ENCODE measurements around the gene MRPS12. TPM values are rescaled to one million over a fixed set of nuclear protein-coding genes. Genes with fewer than 3 reads are reported as not detected.

Gene MRPS12
- total and polyA plus RNA-seq, 2 experiments from 2014 or later = 33.5 to 68.9 TPM

GRCh38 chr19:38900743-38901190 is 30.0 kb upstream of the MRPS12 start:
- Histone ChIP-seq H3K4me1 (ENCODE audit: insufficient read depth) (peaks cover 13% of the 10 kb centered on the region), H2AFZ (peak overlapping the region; percentile 92), H3K36me3 (ENCODE audit: low read depth) (no peaks in the 10 kb centered on the region), H3F3A (ENCODE audit: insufficient read depth) (peaks cover 8% of the 10 kb centered on the region; the same call in 1 of the 2 replicates), H3K4me3 (peak overlapping the region; percentile 92), H3K9me3 (ENCODE audit: low read depth) (no peaks in the 10 kb centered on the region), H3K27ac (peak overlapping the region; percentile 69), H3K27me3 (replicated peaks; ENCODE audit: insufficient read depth) (no peaks in the 10 kb centered on the region), H3K9ac (peak overlapping the region; percentile 91), H3K9me2 (ENCODE audit: insufficient read depth) (no peaks in the 10 kb centered on the region), H3K4me2 (ENCODE audit: unreplicated experiment) (peak overlapping the region; percentile 100), H3K79me2 (ENCODE audit: insufficient read depth) (peaks cover 72% of the 10 kb centered on the region), H4K20me1 (ENCODE audit: insufficient read depth) (no peaks in the 10 kb centered on the region)
- TF ChIP-seq EZH2 (IDR thresholded peaks at IDR 0.05; ENCODE audit: insufficient read depth, poor library complexity, severe bottlenecking) (no peak), EZH2phosphoT487 (IDR thresholded peaks at IDR 0.05; ENCODE audit: insufficient read depth, low read depth) (no peak)
- DNase-seq = peak; percentile 26
- 37 to 43% methylated on average over 3 of the region's 3 CpGs for WGBS, 2 experiments (ENCODE audit: low coverage in 1 of 2, low lambda C conversion rate in 2 of 2, missing lambda C conversion rate in 2 of 2)
- in situ Hi-C loops (cut with MboI) = no loop called here

- no peak overlapping the region for H3K27ac ChIP-seq
- no peaks in the 10 kb centered on the region for H3K9me3 ChIP-seq (ENCODE audit: low read depth)
- TF ChIP-seq EZH2 (IDR thresholded peaks at IDR 0.05; ENCODE audit: insufficient read depth, poor library complexity, severe bottlenecking) (no peak), EZH2phosphoT487 (IDR thresholded peaks at IDR 0.05; ENCODE audit: insufficient read depth, low read depth) (no peak)
- H3K36me3 ChIP-seq (ENCODE audit: low read depth) = no peaks in the 10 kb centered on the region
- WGBS, 2 experiments (ENCODE audit: low coverage in 1 of 2, low lambda C conversion rate in 2 of 2, missing lambda C conversion rate in 2 of 2) = 90 to 94% methylated on average over 1 of the region's 1 CpG
- H2AFZ ChIP-seq = no peak overlapping the region
- no peaks in the 10 kb centered on the region for H3K9me2 ChIP-seq (ENCODE audit: insufficient read depth)
- peaks cover 8% of the 10 kb centered on the region; the same call in 1 of the 2 replicates for H3F3A ChIP-seq (ENCODE audit: insufficient read depth)
- no peaks in the 10 kb centered on the region for H3K27me3 ChIP-seq (replicated peaks; ENCODE audit: insufficient read depth)
- DNase-seq = no peak
- H3K4me2 ChIP-seq (ENCODE audit: unreplicated experiment) = no peak overlapping the region
- no peak overlapping the region for H3K9ac ChIP-seq
- no peaks in the 10 kb centered on the region for H4K20me1 ChIP-seq (ENCODE audit: insufficient read depth)
- H3K4me3 ChIP-seq = no peak overlapping the region
- H3K4me1 ChIP-seq (ENCODE audit: insufficient read depth) = peaks cover 13% of the 10 kb centered on the region
- H3K79me2 ChIP-seq (ENCODE audit: insufficient read depth) = peaks cover 66% of the 10 kb centered on the region
- in situ Hi-C loops (cut with MboI) = no loop called here
Measured at GRCh38 chr19:38901683-38902082, 29.1 kb upstream of the MRPS12 start.

GRCh38 chr19:38904581-38905539 is 25.9 kb upstream of the MRPS12 start:
- Histone ChIP-seq H3K27me3 (replicated peaks; ENCODE audit: insufficient read depth) (no peaks in the 10 kb centered on the region), H3K9ac (no peak overlapping the region), H2AFZ (no peak overlapping the region), H3K36me3 (ENCODE audit: low read depth) (no peaks in the 10 kb centered on the region), H3K9me3 (ENCODE audit: low read depth) (no peaks in the 10 kb centered on the region), H3K4me1 (ENCODE audit: insufficient read depth) (peaks cover 7% of the 10 kb centered on the region; the same call in 1 of the 2 replicates), H3K27ac (no peak overlapping the region), H3K9me2 (ENCODE audit: insufficient read depth) (no peaks in the 10 kb centered on the region), H4K20me1 (ENCODE audit: insufficient read depth) (no peaks in the 10 kb centered on the region), H3F3A (ENCODE audit: insufficient read depth) (peaks cover 8% of the 10 kb centered on the region; the same call in 1 of the 2 replicates), H3K4me3 (no peak overlapping the region), H3K4me2 (ENCODE audit: unreplicated experiment) (no peak overlapping the region), H3K79me2 (ENCODE audit: insufficient read depth) (peaks cover 44% of the 10 kb centered on the region)
- no peak for DNase-seq
- WGBS, 2 experiments (ENCODE audit: low coverage in 1 of 2, low lambda C conversion rate in 2 of 2, missing lambda C conversion rate in 2 of 2) = 80 to 90% methylated on average over 22 to 35 of the region's 35 CpGs
- in situ Hi-C loops (cut with MboI) = no loop called here
- TF ChIP-seq EZH2phosphoT487 (IDR thresholded peaks at IDR 0.05; ENCODE audit: insufficient read depth, low read depth) (no peak), EZH2 (IDR thresholded peaks at IDR 0.05; ENCODE audit: insufficient read depth, poor library complexity, severe bottlenecking) (no peak)

GRCh38 chr19:38905620-38906019 is 25.1 kb upstream of the MRPS12 start:
- H2AFZ ChIP-seq = no peak overlapping the region
- 72 to 88% methylated on average over 4 of the region's 4 CpGs for WGBS, 2 experiments (ENCODE audit: low coverage in 1 of 2, low lambda C conversion rate in 2 of 2, missing lambda C conversion rate in 2 of 2)
- DNase-seq = no peak
- H3K4me2 ChIP-seq (ENCODE audit: unreplicated experiment) = no peak overlapping the region
- no peak for TF ChIP-seq EZH2phosphoT487 (IDR thresholded peaks at IDR 0.05; ENCODE audit: insufficient read depth, low read depth)
- peaks cover 6% of the 10 kb centered on the region; the same call in 1 of the 2 replicates for H3K4me1 ChIP-seq (ENCODE audit: insufficient read depth)
- H3K9me2 ChIP-seq (ENCODE audit: insufficient read depth) = no peaks in the 10 kb centered on the region
- H3K9ac ChIP-seq = no peak overlapping the region
- H3K27ac ChIP-seq = no peak overlapping the region
- peaks cover 3% of the 10 kb centered on the region; the same call in 1 of the 2 replicates for H3F3A ChIP-seq (ENCODE audit: insufficient read depth)
- in situ Hi-C loops (cut with MboI) = no loop called here
- H3K4me3 ChIP-seq = no peak overlapping the region
- H3K36me3 ChIP-seq (ENCODE audit: low read depth) = no peaks in the 10 kb centered on the region
- H3K79me2 ChIP-seq (ENCODE audit: insufficient read depth) = peaks cover 36% of the 10 kb centered on the region
- H4K20me1 ChIP-seq (ENCODE audit: insufficient read depth) = no peaks in the 10 kb centered on the region
- no peaks in the 10 kb centered on the region for H3K9me3 ChIP-seq (ENCODE audit: low read depth)
- no peaks in the 10 kb centered on the region for H3K27me3 ChIP-seq (replicated peaks; ENCODE audit: insufficient read depth)

Data from GM23248 (cell line).